K562 (cell line): ENCODE measurements around the gene LY6G6D. TPM values are rescaled to one million over a fixed set of nuclear protein-coding genes. Genes with fewer than 3 reads are reported as not detected.

ENCODE experiments used
- ATF1 ChIP-seq, 2 experiments: fragments of 450-650 bp in 1 of 2; IDR thresholded peaks; 2 replicates each; pipeline ENCODE4 v1.6.1; 2016; ENCODE audit warnings: missing compliant biosample characterization in 1 of 2, missing genetic modification characterization in 1 of 2
- CBFA2T3 ChIP-seq: fragments of 450-650 bp; IDR thresholded peaks from 2 replicates; pipeline ENCODE4 v1.6.1; 2017
- CCNT2 ChIP-seq: IDR thresholded peaks from 2 replicates; pipeline ENCODE4 v1.6.1; 2011; ENCODE audit warnings: borderline replicate concordance, low read depth, mild to moderate bottlenecking, moderate library complexity, mixed read lengths, low read length; ENCODE audit not compliant: insufficient read length; ENCODE audit errors: extremely low read depth
- ERF ChIP-seq: fragments of 450-650 bp; formaldehyde crosslinking; IDR thresholded peaks from 2 replicates; pipeline ENCODE4 v1.4.0; 2020; ENCODE audit warnings: mild to moderate bottlenecking, mixed read lengths
- HDAC8 ChIP-seq: fragments of 450-650 bp; IDR thresholded peaks from 2 replicates; pipeline ENCODE4 v1.6.1; 2016; ENCODE audit warnings: mild to moderate bottlenecking, missing genetic modification characterization, moderate library complexity, missing compliant biosample characterization
- HNRNPUL1 ChIP-seq: fragments of 200-400 bp; formaldehyde crosslinking; IDR thresholded peaks from 2 replicates; pipeline ENCODE4 v1.6.1; 2017; ENCODE audit warnings: low read length
- KLF13 ChIP-seq: fragments of 450-650 bp; IDR thresholded peaks from 2 replicates; pipeline ENCODE4 v1.6.1; 2016; ENCODE audit warnings: missing genetic modification characterization, low read depth, mild to moderate bottlenecking, missing compliant biosample characterization, moderate library complexity, borderline replicate concordance
- NR2F6 ChIP-seq: fragments of 450-650 bp; formaldehyde crosslinking; IDR thresholded peaks from 2 replicates; pipeline ENCODE4 v1.4.0; 2020; ENCODE audit warnings: mild to moderate bottlenecking
- PCBP2 ChIP-seq: fragments of 200-400 bp; formaldehyde crosslinking; IDR thresholded peaks from 2 replicates; pipeline ENCODE4 v1.6.1; 2018; ENCODE audit warnings: low read length, low read depth, mild to moderate bottlenecking, moderate library complexity; ENCODE audit not compliant: poor library complexity, severe bottlenecking
- POLR2G ChIP-seq: fragments of 200-400 bp; formaldehyde crosslinking; IDR thresholded peaks from 2 replicates; pipeline ENCODE4 v1.6.1; 2017; ENCODE audit warnings: low read depth, mild to moderate bottlenecking, antibody characterized with exemption, low read length, moderate library complexity
- PTBP1 ChIP-seq: fragments of 200-400 bp; formaldehyde crosslinking; IDR thresholded peaks from 2 replicates; pipeline ENCODE4 v1.6.1; 2017; ENCODE audit warnings: low read depth, low read length
- TAF9B ChIP-seq: fragments of 450-650 bp; IDR thresholded peaks from 2 replicates; pipeline ENCODE4 v1.6.1; 2018; ENCODE audit warnings: mild to moderate bottlenecking; ENCODE audit not compliant: partially characterized antibody
- TCF3 ChIP-seq: sonication (generic); formaldehyde crosslinking; IDR thresholded peaks from 2 replicates; pipeline ENCODE4 v1.4.0; 2020; ENCODE audit warnings: mild to moderate bottlenecking, missing genetic modification reagents
- U2AF2 ChIP-seq: fragments of 200-400 bp; formaldehyde crosslinking; optimal IDR thresholded peaks from 2 replicates; pipeline ENCODE3; 2017; ENCODE audit warnings: low read depth, mild to moderate bottlenecking, low read length
- ZFP1 ChIP-seq: fragments of 450-650 bp; formaldehyde crosslinking; IDR thresholded peaks from 2 replicates; pipeline ENCODE4 v1.4.0; 2020; ENCODE audit warnings: mild to moderate bottlenecking, mixed read lengths
- ZNF197 ChIP-seq: fragments of 200-800 bp; sonication (Bioruptor generic); IDR thresholded peaks from 2 replicates; pipeline ENCODE4 v1.6.1; 2016; ENCODE audit warnings: low read depth, missing genetic modification characterization, missing compliant biosample characterization
- ZNF561 ChIP-seq: fragments of 450-650 bp; formaldehyde crosslinking; conservative IDR thresholded peaks from 2 replicates; pipeline ENCODE4 v1.4.0; 2020; ENCODE audit warnings: mild to moderate bottlenecking, moderate library complexity
- ZNF780A ChIP-seq: fragments of 250-450 bp; sonication (Bioruptor Pico); IDR thresholded peaks from 2 replicates; pipeline ENCODE4 v1.5.0; 2021; ENCODE audit warnings: mild to moderate bottlenecking
- ZSCAN32 ChIP-seq: fragments of 450-650 bp; formaldehyde crosslinking; IDR thresholded peaks from 2 replicates; pipeline ENCODE4 v1.4.0; 2020; ENCODE audit warnings: mild to moderate bottlenecking, moderate library complexity
- polyA plus RNA-seq, 8 experiments: library from polyadenylated mRNA; depleted of rRNA in 4 of 8; stranded (reverse) in 5 of 8; unstranded in 3 of 8; fragments of >200 nt; fragmentation: Nextera tagmentation in 2 of 8; fragmentation: Illumina TruSeq in 1 of 8; extraction: Ambion mirVana in 2 of 8; extraction: Trizol in 1 of 8; gene quantifications; 2 replicates each; pipeline versions ENCODE4 v1.2.1 to v1.2.3, GENCODE V29; 2011 to 2014; ENCODE audit warnings: inconsistent platforms in 1 of 8, missing spikeins in 1 of 8
- total RNA-seq, 7 experiments: library from RNA; depleted of rRNA in 6 of 7; stranded (reverse); fragments of >200 nt in 6 of 7; fragmentation: Illumina TruSeq in 2 of 7; extraction: Trizol in 2 of 7; gene quantifications; 2 replicates each; pipeline versions ENCODE4 v1.2.1 to v1.2.3, GENCODE V29; 2011 to 2021; ENCODE audit warnings: low replicate concordance in 1 of 7
- TF ChIP-seq, protein P1 (sequence below): conservative IDR thresholded peaks from 2 replicates; pipeline ENCODE4 v1.6.1; 2011; ENCODE audit warnings: low read depth, mild to moderate bottlenecking, low read length; ENCODE audit not compliant: control insufficient read depth
- TF ChIP-seq, protein P2 (sequence below): sonication (generic); formaldehyde crosslinking; IDR thresholded peaks from 2 replicates; pipeline ENCODE4 v1.8.0; 2022; ENCODE audit warnings: missing genetic modification reagents, mild to moderate bottlenecking, moderate library complexity, borderline replicate concordance
- TF ChIP-seq, protein P3 (sequence below): fragments of 250-450 bp; sonication (Bioruptor Pico); IDR thresholded peaks from 2 replicates; pipeline ENCODE4 v1.5.0; 2021
- TF ChIP-seq, protein P4 (sequence below): fragments of 450-650 bp; formaldehyde crosslinking; IDR thresholded peaks from 2 replicates; pipeline ENCODE4 v1.4.0; 2020; ENCODE audit warnings: mild to moderate bottlenecking, moderate library complexity

LY6G6D gene
- total and polyA plus RNA-seq, 9 of the 15 experiments (the other 6 are each of a cell fraction or from before 2014, with no cell fraction given): 0.30 to 0.38 TPM; not detected in 7

DNA sequence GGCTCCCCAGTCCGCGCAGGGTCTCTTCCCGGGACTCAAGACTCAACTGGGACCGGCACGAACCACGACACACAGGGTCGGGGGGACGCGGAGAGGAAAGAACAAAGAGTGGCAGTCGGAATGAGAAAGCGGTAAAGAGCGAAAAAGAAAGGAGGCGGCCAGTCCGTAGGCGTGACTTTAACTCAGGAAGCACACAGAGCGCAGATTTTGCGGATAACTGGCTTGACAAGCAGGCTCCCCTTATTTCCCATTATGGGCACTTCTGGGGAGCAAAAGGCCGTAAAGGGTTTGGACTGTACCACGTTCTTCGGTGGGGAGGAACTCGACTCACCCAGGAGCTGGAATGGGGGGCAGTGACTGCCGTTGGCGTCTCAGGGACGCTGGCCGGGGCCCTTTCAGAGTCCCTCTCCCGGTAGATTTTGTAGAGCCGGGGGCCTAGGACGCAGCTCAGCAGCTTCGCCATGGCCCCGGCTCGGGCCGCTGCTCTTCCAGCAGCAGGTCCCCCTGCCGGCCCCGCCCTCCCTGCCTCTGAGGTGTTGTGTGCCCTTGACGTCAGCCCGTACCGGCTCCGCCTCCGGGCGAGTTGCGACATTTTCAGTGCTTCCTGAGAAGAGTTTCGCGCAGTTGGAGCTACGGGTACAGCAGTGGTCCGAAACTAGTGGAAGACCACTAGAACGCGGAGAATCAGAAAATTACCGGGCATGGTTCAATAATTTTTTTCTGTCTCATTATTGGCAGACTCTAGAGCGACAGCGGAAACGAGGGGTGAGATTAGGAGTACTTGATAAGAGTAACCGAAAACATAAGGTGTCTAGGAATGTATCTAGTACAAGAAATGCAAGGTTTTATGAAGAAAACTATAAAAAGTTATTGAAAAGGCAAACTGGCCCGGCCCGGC, 12.1 kb upstream of the LY6G6D start, which contains the start of gene ABHD16A (continued):
- TF ChIP-seq, protein P1, sequence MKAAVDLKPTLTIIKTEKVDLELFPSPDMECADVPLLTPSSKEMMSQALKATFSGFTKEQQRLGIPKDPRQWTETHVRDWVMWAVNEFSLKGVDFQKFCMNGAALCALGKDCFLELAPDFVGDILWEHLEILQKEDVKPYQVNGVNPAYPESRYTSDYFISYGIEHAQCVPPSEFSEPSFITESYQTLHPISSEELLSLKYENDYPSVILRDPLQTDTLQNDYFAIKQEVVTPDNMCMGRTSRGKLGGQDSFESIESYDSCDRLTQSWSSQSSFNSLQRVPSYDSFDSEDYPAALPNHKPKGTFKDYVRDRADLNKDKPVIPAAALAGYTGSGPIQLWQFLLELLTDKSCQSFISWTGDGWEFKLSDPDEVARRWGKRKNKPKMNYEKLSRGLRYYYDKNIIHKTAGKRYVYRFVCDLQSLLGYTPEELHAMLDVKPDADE: peak; percentile 52
- peak; percentile 74 for TF ChIP-seq ERF (CRISPR knock-in tag)
- TF ChIP-seq, protein P2, sequence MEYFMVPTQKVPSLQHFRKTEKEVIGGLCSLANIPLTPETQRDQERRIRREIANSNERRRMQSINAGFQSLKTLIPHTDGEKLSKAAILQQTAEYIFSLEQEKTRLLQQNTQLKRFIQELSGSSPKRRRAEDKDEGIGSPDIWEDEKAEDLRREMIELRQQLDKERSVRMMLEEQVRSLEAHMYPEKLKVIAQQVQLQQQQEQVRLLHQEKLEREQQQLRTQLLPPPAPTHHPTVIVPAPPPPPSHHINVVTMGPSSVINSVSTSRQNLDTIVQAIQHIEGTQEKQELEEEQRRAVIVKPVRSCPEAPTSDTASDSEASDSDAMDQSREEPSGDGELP (CRISPR knock-in tag): peak; percentile 85
- TF ChIP-seq POLR2G: peak; percentile 98
- peak; percentile 78 for TF ChIP-seq ZSCAN32 (CRISPR knock-in tag)
- TF ChIP-seq, protein P3, sequence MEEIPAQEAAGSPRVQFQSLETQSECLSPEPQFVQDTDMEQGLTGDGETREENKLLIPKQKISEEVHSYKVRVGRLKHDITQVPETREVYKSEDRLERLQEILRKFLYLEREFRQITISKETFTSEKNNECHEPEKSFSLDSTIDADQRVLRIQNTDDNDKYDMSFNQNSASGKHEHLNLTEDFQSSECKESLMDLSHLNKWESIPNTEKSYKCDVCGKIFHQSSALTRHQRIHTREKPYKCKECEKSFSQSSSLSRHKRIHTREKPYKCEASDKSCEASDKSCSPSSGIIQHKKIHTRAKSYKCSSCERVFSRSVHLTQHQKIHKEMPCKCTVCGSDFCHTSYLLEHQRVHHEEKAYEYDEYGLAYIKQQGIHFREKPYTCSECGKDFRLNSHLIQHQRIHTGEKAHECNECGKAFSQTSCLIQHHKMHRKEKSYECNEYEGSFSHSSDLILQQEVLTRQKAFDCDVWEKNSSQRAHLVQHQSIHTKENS (CRISPR knock-in tag): no peak
- no peak for TF ChIP-seq U2AF2
- TF ChIP-seq ZNF197 (CRISPR knock-in tag): peak; percentile 76; the same call in 1 of the 2 replicates
- no peak for TF ChIP-seq ZNF561
- no peak for TF ChIP-seq NR2F6 (CRISPR knock-in tag)
- TF ChIP-seq CCNT2: peak; percentile 90
- no peak; the same call in 1 of the 2 replicates for TF ChIP-seq CBFA2T3
- no peak for TF ChIP-seq PCBP2
- TF ChIP-seq, protein P4, sequence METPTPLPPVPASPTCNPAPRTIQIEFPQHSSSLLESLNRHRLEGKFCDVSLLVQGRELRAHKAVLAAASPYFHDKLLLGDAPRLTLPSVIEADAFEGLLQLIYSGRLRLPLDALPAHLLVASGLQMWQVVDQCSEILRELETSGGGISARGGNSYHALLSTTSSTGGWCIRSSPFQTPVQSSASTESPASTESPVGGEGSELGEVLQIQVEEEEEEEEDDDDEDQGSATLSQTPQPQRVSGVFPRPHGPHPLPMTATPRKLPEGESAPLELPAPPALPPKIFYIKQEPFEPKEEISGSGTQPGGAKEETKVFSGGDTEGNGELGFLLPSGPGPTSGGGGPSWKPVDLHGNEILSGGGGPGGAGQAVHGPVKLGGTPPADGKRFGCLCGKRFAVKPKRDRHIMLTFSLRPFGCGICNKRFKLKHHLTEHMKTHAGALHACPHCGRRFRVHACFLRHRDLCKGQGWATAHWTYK: peak; percentile 85
- TF ChIP-seq HNRNPUL1: no peak
- no peak for TF ChIP-seq ZFP1 (CRISPR knock-in tag)
- no peak for TF ChIP-seq ZNF780A
- peak; percentile 67 for TF ChIP-seq ATF1 (CRISPR knock-in tag; IDR thresholded peaks at IDR 0.05)
- peak; percentile 98 for TF ChIP-seq ATF1 (tag; IDR thresholded peaks at IDR 0.05)
- TF ChIP-seq KLF13 (tag): peak; percentile 53; the same call in 1 of the 2 replicates
- peak; percentile 48; the same call in 1 of the 2 replicates for TF ChIP-seq TCF3 (CRISPR knock-in tag)
- peak; percentile 44; the same call in 1 of the 2 replicates for TF ChIP-seq HDAC8 (tag)
- TF ChIP-seq TAF9B: peak; percentile 74
- 0 out of 2 replicates have a peak, but pooled peaks have one; percentile 33 for TF ChIP-seq PTBP1
